GM12892 (cell line): ENCODE results near the gene DCC.

Experiments used
- POLR2AphosphoS5 ChIP-seq: IDR thresholded peaks from 2 replicates; pipeline ENCODE4 v1.6.1; 2011; ENCODE audit warnings: low read depth, low read length, control low read depth
- TAF1 ChIP-seq: IDR thresholded peaks from 2 replicates; pipeline ENCODE4 v1.6.1; 2011; ENCODE audit warnings: low read depth, mild to moderate bottlenecking, control low read depth, low read length, borderline replicate concordance

GRCh38 chr18:52340406-52341102 is 557 bp downstream of the DCC start:
- TF ChIP-seq TAF1 (no peak), POLR2AphosphoS5 (no peak)
